HG02763 (cell line): ENCODE measurements around the gene FAM181A.

ENCODE experiments used
- ATAC-seq: cut with Tn5 transposase; IDR thresholded peaks from one replicate; pipeline ENCODE4 v1.9.1; 2021; ENCODE audit warnings: mild to moderate bottlenecking, moderate library complexity; ENCODE audit not compliant: unreplicated experiment

FAM181A gene

DNA sequence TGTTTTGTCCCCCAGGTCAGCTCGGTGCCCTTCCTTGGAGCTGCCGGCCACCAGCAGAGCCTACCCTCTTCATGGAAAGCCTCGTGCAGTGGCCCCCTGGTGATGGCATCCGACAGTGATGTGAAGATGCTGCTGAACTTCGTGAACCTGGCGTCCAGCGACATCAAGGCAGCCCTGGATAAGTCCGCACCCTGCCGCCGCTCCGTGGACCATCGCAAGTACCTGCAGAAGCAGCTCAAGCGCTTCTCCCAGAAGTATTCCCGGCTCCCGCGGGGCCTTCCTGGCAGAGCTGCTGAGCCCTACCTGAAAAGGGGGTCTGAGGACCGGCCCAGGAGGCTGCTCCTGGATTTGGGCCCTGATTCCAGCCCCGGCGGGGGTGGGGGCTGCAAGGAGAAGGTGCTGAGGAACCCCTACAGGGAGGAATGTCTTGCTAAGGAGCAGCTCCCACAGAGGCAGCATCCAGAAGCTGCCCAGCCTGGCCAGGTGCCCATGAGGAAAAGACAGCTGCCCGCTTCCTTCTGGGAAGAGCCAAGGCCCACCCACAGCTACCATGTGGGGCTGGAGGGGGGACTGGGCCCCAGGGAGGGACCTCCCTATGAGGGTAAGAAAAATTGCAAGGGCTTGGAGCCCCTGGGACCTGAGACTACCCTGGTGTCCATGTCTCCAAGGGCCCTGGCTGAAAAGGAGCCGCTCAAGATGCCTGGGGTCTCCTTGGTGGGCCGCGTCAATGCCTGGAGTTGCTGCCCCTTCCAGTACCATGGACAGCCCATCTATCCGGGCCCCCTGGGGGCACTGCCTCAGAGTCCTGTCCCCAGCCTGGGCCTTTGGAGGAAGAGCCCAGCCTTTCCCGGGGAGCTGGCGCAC lies 1.3 kb downstream of the FAM181A start:
- ATAC-seq: no peak

- no peak for ATAC-seq
Measured at GRCh38 chr14:93929048-93929535, 1.9 kb downstream of the FAM181A start.

DNA sequence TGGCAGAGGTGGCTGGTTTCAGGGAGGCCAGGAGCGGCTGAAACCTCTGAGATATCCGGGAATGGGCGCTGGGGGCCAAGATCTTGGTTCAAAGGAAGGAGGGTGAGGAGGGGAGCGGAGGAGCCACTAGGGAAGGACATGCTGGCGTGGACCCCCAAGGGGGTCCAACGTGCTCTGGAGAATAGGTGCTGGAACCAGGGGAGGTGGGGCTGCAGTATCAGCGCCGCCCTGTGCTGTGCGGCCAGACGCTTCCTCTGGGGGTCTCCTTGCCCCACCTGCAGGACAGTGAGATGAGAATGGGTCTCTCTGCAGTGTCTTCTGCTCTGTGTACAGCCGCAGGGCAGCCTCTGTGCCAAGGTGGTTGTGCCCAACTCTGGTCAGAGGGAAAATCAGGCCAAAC lies 2.5 kb downstream of the FAM181A start:
- ATAC-seq: no peak

DNA sequence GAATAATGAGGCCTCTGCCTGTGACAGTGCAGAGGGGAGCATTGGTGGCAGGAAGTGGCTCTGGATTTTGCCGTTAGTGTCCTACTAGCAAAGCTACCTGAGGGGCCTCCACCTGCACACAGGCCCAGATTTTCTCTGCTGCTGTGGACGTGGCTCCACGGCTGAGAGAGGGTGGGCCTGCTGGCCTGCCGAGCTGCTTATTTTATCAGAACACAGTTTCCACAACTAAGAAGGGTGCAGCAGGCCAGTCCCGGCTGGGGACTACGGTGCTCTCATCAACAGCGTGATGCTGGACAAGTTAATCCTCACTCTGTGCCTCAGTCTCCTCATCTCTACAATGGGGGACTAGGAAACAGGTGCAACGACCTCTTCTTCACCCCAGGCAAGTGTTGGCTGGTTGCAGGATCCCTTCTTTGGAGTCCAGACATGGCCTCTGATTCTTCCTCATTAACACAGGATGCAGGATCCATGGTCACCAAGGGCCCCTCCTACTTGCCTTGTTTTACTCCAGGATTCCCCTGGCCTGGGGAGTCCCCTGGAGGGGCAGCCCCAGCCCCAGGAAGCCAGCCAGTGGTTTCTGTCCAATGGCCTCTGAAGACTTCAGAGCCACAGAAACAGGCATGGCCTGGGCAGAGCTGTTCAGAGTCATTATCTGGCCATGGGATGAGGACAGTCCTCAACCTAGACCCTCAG lies 3.3 kb downstream of the FAM181A start:
- ATAC-seq: no peak

DNA sequence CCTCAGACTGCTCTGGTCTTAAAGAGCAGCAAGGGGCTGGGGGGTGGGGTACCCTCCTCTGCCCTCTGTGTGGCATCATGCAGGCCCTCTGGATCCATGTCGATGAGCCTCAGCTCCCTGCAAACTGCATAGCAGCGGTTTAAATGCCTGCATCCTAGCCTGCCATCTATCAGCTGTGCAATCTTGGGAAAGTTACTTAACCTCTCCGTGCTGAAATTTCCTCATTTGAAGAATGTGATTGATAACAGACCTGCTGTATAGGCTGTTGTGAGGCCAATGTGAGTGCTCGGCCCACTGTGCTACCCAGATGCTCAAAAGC lies 3.8 kb downstream of the FAM181A start:
- no peak for ATAC-seq

DNA sequence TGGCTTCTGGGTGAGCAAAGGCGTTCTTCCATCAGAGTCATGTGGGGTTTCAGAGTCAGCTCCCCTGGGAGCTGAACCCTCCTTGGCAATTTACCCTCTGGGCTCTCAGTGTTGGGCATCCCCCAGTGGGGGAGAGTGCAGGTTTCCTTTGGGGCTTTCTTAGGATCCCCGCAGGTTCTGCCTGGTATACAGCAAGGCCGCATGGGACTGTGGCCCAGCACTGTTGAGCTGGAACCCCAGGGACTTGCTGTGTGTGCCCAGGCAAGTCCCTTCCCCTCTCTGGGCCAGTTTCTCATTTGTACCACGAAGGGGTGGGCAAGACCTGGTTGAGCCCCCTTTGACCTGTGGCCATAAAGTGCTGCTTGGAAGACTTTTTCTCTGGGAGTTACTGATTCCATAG lies 5.5 kb downstream of the FAM181A start:
- no peak for ATAC-seq

GRCh38 chr14:93935213-93935612 lies 8.1 kb downstream of the FAM181A start:
- ATAC-seq: no peak

GRCh38 chr14:93936245-93936644 lies 9.1 kb downstream of the FAM181A start:
- no peak for ATAC-seq

GRCh38 chr14:93936926-93937325 lies 9.8 kb downstream of the FAM181A start:
- no peak for ATAC-seq

- no peak for ATAC-seq
Measured at GRCh38 chr14:93937519-93937918, 10.4 kb downstream of the FAM181A start.

DNA sequence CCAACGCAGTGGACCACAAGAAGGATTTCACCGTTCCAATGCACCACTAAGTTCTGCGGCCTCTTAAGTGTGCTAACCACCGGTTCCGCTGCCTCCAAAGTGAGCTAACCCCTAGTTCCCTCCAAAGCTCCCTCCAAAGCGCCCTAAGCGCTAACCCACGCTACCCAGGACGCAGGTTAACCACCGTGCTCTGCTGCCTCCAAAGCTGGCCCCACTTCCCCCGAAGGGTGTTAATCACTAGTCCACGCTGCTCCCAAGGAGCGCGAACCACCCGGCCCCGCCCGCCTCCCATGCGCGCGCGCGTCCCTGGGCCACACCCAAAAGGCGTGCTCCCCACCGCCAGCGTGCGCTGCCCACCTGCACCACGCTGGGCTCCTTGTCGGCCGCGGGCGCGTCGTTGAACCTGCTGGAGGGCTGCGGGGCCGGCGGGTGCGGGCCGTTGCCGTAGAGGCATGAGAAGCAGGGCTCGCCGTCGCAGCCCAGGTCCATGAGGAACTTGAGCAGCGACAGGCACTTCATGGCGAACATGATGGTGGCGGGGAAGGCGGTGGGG lies 11.7 kb downstream of the FAM181A start:
- ATAC-seq: no peak

DNA sequence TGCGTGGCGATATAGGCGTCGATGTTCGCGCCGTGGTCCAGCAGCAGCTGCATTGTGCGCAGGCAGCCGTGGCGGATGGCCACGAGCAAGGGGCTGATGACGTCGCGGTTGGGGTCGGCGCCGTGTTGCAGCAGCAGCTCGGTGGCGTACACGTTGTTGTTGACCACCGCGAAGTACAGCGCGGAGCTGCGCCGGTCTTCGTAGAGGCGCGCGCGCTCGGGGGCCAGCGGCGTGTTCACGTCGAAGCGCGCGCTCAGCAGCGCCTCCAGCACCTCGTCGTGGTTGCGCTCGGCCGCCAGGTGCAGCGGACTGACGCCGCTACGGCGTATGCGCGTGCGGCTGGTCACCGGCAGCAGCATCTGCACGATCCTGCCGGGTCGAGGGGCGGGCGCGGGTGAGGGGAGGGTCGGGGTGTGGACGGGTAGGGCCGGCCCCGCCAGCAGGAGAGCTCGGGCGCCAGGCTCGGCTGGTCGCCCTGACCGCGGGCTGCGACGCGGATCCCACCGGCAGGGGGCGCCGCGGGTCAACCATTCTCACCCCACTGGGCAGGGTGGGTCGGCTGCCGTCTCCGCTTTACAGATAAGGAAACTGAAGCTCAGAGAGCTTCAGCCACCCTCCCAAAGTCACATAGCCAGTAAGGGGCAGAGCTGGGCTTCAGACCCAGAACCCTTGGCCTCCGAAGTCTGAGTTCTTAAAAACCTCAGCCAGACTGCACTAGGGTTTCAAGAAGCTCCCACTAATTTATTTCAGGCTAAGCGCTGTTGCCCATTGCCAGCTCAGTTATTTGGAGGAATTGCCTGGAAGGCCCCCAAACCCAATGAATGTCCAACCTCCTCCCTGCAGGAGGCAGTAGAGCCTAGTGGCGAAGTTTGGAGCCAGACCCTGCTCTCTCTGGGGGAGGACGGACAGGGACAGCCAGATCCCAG lies 12.4 kb downstream of the FAM181A start:
- ATAC-seq: peak; percentile 92

DNA sequence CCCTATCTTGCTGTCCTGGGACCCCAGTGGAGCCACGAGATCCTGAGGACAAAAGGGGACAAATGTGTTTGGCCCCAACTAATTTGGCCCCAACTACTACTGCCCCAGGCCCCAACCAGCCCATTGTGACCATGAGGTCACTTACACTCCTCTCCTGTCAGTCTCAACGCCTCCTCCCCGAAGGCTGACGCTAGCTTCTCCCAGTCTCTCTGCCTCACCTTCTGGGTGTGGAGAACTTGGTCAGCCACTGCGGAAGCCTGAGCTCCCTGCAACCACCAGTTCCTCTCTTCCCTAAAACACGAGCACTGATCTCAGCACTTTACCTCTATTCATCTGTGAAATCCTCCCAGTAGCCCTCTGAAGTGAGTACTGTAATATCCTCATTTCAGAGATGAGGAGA lies 13.3 kb downstream of the FAM181A start:
- no peak for ATAC-seq

DNA sequence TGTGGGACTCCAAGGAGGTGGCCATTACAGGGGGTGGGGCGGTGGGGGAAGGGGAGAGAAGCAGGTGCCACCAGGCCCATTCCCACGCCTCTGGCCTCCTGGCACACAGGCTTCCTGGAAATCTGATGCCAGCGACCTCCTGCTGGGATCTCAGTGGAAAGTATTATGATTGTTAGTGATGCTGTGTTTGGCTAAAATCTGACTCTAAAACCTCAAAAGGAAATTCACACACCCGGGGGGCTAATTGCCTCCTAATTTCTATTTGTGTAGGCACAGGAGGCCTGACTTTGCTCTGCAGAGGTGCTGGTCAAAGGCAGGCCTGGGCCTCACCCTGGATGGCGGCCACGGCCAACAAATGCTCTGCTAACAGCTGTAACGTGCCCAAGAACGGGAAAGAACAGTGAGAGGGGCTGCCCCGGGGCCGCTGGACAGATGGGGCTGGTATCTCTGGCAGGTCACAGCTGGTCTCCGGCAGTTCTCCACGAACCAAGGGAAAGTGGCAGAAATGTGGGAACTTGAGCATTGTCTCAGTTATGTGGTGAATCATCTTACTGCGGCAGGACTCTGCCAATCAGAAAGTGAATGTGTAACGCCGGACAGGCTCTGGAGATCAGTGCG lies 14.3 kb downstream of the FAM181A start:
- no peak for ATAC-seq

DNA sequence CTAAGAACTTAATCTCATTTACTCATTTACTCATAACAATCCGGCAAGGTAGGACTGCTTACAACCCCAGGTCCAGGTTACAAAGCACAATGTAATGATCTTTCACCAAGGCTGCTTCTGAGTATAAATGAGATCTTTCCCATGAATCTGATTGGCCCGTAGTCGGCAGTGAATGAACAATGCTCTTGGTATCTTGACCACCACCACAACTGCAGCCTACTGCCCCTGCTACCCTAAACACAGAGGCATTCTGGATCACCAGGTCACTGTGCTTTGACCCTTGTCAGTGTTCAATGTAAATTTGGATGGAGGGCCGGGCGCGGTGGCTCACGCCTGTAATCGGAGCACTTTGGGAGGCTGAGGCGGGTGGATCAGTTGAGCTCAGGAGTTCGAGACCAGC lies 15.9 kb downstream of the FAM181A start:
- ATAC-seq: no peak

GRCh38 chr14:93943930-93944329 lies 16.8 kb downstream of the FAM181A start:
- ATAC-seq: no peak

DNA sequence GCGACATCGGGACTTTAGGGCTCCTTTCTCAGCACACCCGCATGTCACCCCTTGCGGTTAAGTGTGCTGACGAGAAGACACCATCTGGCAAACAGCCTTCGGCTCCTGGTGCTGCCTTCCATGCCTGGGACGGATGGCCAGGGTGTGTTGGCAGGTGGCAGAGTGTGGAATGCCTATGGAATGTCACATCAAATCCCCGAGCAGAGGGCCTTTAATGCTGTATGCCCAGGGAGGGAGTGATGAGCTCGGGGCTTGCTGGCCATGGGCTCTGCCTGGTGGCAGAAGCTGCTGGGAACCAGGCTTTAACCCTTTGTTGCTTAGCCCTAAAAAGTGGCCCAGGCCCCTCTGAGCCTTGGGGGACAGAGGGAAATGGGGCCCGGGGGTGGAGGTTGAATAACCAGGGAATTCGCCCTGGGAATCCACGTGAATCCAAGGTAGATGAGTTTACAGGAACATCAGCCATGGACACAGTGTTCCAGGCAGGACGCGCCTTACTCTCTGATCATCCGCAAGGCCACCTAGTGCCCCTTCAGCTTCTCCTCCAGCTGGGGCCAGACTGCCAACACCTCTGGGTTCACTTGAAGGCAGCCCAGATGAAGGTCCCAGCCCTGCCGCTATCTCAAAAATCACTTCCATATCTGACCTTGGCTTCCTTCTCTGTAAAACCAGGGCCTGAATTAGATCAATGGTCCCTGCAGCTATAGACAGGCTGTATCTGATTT lies 17.4 kb downstream of the FAM181A start:
- ATAC-seq: no peak

- ATAC-seq: no peak
Measured at GRCh38 chr14:93945070-93945399, 17.9 kb downstream of the FAM181A start.

GRCh38 chr14:93946104-93946503 lies 19.0 kb downstream of the FAM181A start:
- ATAC-seq: no peak

- no peak for ATAC-seq
Measured at GRCh38 chr14:93946541-93947090, 19.5 kb downstream of the FAM181A start.
